Activated T-helper 1 cell treated with Interleukin-2 at 50 U/mL for 16 hours (primary cell): ENCODE measurements around the gene ARHGEF39.
"Not testable (repeated sequence)": the region's sequence is repeated elsewhere in the genome, so short reads cannot be mapped to it uniquely, and the experiment has no call there.

Experiments used
- DNase-seq: peaks from one replicate; pipeline ENCODE4 v3.0.0-alpha.2; 2020; ENCODE audit warnings: low read depth

The ARHGEF39 gene

GRCh38 chr9:35618325-35618727 is 46.7 kb downstream of the ARHGEF39 start, which contains the start of gene CD72:
Gene CD72, minus strand, starts transcription at chr9:35618413. Its CDS starts 110 bp downstream, at chr9:35618303.
- DNase-seq: no peak

DNA sequence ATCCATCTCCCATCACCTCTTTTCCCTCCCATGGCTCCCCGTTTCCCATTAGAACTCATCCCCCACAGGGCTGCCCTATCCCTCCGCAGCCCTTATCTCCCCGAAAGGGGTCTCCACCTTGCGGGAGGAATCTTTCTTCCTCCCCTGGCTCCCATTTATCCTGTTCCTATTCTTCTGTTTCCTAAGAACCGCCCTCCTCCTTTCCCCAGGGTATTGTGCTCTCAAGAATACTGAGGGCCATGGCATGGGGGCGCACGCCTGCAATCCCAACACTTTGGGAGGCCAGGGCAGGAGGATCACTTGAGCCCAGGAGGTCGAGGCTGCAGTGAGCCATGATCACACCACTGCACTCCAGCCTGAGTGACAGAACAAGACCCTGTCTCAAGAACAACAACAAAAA is 47.4 kb downstream of the ARHGEF39 start:
- no peak for DNase-seq

DNA sequence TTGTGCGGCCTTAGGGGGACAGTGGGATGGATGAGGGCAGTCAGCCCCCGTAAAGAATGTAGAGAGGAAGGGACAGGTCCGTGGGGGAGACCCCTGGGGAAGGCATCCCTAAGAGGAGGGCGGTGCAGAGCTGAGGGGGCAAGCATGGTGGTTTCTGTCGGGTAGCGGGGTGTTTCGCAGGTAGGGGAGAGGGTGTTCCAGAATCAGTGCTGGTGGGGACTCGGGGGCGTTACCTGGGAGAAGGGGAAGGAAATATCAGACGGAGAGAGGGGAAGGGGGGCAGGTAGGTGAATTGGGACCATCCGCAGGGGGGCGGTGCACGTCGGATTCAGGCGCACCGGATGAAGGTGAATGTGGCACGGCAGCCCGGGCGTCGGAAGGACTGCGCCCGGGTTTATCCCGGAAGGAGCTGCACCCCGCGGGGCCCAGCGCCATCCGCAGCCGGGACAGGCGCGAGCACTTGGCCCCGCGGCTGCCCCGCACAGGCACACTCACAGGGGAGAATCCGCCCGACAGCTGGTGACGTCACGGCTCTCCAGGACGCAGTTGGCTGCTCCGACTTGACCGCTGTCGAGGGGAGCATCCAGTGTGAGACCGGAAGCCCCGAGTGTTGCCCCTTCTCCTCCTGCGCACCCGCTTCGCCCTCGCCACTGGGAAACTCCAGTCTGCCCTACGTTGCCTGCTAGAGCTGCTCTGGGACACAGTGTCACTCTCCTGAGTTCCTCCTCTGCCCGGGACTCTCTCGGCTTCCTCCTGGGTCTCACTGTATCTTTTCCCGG is 48.1 kb downstream of the ARHGEF39 start:
- DNase-seq: peak; percentile 57

DNA sequence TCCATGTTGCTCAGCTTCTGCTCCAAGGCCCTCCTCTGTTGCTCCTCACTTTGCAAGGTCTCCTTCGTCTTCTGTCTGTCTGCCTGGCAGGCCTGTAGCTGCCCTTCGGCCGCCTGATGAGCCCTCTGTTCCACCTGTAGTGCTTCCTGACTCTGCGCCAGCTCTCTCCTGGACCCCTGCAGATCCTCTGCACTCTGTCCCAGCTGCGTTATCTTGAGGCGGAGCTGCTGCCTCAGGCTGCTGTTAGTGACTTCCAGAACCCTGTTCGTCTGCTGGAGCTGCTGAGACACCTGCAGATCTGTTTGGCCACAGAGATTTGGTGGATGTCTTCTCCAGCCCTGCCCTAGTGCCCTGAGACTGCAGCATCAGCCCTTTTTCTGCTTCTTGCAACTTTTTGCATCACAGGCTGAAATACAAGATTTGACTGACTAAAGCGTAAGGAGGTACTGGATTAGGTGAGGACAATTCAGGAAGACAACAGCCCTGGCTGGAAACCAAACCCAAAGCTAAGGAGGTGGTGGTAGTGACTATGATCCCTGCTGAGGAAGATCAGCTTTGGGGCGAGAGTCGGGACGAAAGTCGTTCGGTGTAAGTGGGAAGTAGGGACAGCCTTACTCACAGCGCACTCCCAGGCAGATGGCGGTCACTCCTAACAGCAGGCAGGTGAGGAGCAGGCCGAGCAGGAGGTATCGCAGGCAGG is 48.9 kb downstream of the ARHGEF39 start:
- no peak for DNase-seq

- no peak for DNase-seq
Observed at GRCh38 chr9:35612843-35613242, 52.2 kb downstream of the ARHGEF39 start.

GRCh38 chr9:35612066-35612465 is 52.9 kb downstream of the ARHGEF39 start:
- DNase-seq: not testable (repeated sequence)

- DNase-seq: peak; percentile 29
Observed at GRCh38 chr9:35611230-35611797, 53.7 kb downstream of the ARHGEF39 start.

DNA sequence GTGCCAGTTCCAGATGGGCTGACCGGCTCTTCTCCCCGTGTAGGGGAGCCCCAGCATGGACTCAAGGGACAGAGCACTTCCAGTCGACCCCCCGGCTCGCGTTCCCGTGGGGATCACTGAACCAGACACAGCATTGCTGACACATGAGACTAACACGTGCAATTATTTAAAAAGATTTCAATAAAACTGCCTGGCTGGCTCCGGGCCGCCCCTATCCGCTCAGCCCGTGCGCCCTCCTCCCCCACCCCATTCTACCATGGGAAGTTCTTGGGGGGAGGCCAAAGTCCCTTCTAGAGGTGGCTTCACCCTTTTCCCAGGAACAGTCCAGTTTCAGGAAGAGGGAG is 55.2 kb downstream of the ARHGEF39 start:
- DNase-seq: no peak
